HepG2 (cell line): ENCODE data around the gene TUBB2B. TPM values are rescaled to one million over a fixed set of nuclear protein-coding genes. Genes with fewer than 3 reads are reported as not detected.

ENCODE experiments used
- AKAP8 ChIP-seq: sonication (generic); formaldehyde crosslinking; IDR thresholded peaks from 2 replicates; pipeline ENCODE4 v1.5.1; 2020; ENCODE audit warnings: mild to moderate bottlenecking, missing genetic modification reagents
- CBX2 ChIP-seq, 2 experiments: fragments of 200-600 bp in 1 of 2; sonication (generic); formaldehyde crosslinking in 1 of 2; IDR thresholded peaks; 2 replicates each; pipeline versions ENCODE4 v1.7.0 to v1.8.1; 2018 to 2022; ENCODE audit warnings: low read depth in 2 of 2, low read length in 1 of 2, mild to moderate bottlenecking in 1 of 2, missing genetic modification reagents in 1 of 2
- ELF1 ChIP-seq: sonication (generic); formaldehyde crosslinking; IDR thresholded peaks from 2 replicates; pipeline ENCODE4 v1.4.0; 2020; ENCODE audit warnings: missing genetic modification reagents
- HBP1 ChIP-seq: IDR thresholded peaks from 2 replicates; pipeline ENCODE4 v1.6.1; 2016; ENCODE audit warnings: low read depth, control low read depth
- KDM5B ChIP-seq: sonication (generic); formaldehyde crosslinking; IDR thresholded peaks from 2 replicates; pipeline ENCODE4 v1.4.0; 2020; ENCODE audit warnings: missing genetic modification reagents, mild to moderate bottlenecking, borderline replicate concordance
- KLF11 ChIP-seq: IDR thresholded peaks from 2 replicates; pipeline ENCODE4 v1.6.1; 2016; ENCODE audit warnings: missing compliant biosample characterization
- NFYB ChIP-seq: sonication (generic); formaldehyde crosslinking; IDR thresholded peaks from 2 replicates; pipeline ENCODE4 v1.4.0; 2020; ENCODE audit warnings: missing genetic modification reagents
- RAD21 ChIP-seq: fragments of 450-650 bp; formaldehyde crosslinking; IDR thresholded peaks from 2 replicates; pipeline ENCODE4 v1.5.0; 2020; ENCODE audit warnings: mild to moderate bottlenecking
- TARDBP ChIP-seq: sonication (generic); formaldehyde crosslinking; IDR thresholded peaks from 2 replicates; pipeline ENCODE4 v1.8.0; 2022; ENCODE audit warnings: mild to moderate bottlenecking, missing genetic modification reagents
- TFAP4 ChIP-seq: sonication (generic); IDR thresholded peaks from 2 replicates; pipeline ENCODE4 v1.6.1; 2016; ENCODE audit warnings: low read depth, borderline replicate concordance
- YEATS2 ChIP-seq: sonication (generic); formaldehyde crosslinking; IDR thresholded peaks from 2 replicates; pipeline ENCODE4 v1.4.0; 2020; ENCODE audit warnings: missing genetic modification reagents, borderline replicate concordance
- ZFP91 ChIP-seq: sonication (generic); formaldehyde crosslinking; IDR thresholded peaks from 2 replicates; pipeline ENCODE4 v1.9.0; 2022; ENCODE audit warnings: missing genetic modification reagents, mild to moderate bottlenecking, borderline replicate concordance
- ZIK1 ChIP-seq: sonication (generic); formaldehyde crosslinking; IDR thresholded peaks from 2 replicates; pipeline ENCODE4 v1.5.0; 2020; ENCODE audit warnings: mild to moderate bottlenecking, low read depth, missing genetic modification reagents, borderline replicate concordance
- ZNF224 ChIP-seq: sonication (generic); formaldehyde crosslinking; IDR thresholded peaks from 2 replicates; pipeline ENCODE4 v1.5.0; 2020; ENCODE audit warnings: mild to moderate bottlenecking, missing genetic modification reagents
- ZNF672 ChIP-seq: sonication (generic); formaldehyde crosslinking; IDR thresholded peaks from 2 replicates; pipeline ENCODE4 v1.8.1; 2022; ENCODE audit warnings: missing genetic modification reagents
- polyA plus RNA-seq, 8 experiments: library from polyadenylated mRNA; depleted of rRNA in 3 of 8; stranded (reverse) in 7 of 8; unstranded in 1 of 8; fragments of >200 nt; fragmentation: Illumina TruSeq in 4 of 8; extraction: Trizol in 4 of 8; gene quantifications; 2 replicates each; pipeline versions ENCODE4 v1.2.1 to v1.2.3, GENCODE V29; 2011 to 2016; ENCODE audit warnings: low read depth in 4 of 8, missing spikeins in 1 of 8, mixed read lengths in 1 of 8; ENCODE audit not compliant: insufficient read depth in 1 of 8
- total RNA-seq, 5 experiments: library from RNA; depleted of rRNA; stranded (reverse); fragments of >200 nt; fragmentation: Illumina TruSeq; extraction: Trizol; gene quantifications; 2 replicates each; pipeline ENCODE4 v1.2.3, GENCODE V29; 2016; ENCODE audit warnings: low read depth in 1 of 5
- TF ChIP-seq, protein P1 (sequence below): sonication (generic); formaldehyde crosslinking; IDR thresholded peaks from 2 replicates; pipeline ENCODE4 v1.8.1; 2023; ENCODE audit warnings: mild to moderate bottlenecking, missing genetic modification reagents
- TF ChIP-seq, protein P2 (sequence below): IDR thresholded peaks from 2 replicates; pipeline ENCODE4 v1.6.1; 2016; ENCODE audit warnings: low read depth, missing genetic modification reagents, missing compliant biosample characterization

The TUBB2B gene
- total and polyA plus RNA-seq, 2 of the 13 experiments (the other 11 are each of a cell fraction or from before 2014, with no cell fraction given), result 10.3 to 23.6 TPM

GRCh38 chr6:3195695-3196497 lies 31.6 kb downstream of the TUBB2B start (continued):
- no peak for TF ChIP-seq AKAP8 (CRISPR knock-in tag)
- no peak for TF ChIP-seq ZNF672 (CRISPR knock-in tag)
- TF ChIP-seq YEATS2, result peak; percentile 86; the same call in 1 of the 2 replicates
- TF ChIP-seq, protein P1, sequence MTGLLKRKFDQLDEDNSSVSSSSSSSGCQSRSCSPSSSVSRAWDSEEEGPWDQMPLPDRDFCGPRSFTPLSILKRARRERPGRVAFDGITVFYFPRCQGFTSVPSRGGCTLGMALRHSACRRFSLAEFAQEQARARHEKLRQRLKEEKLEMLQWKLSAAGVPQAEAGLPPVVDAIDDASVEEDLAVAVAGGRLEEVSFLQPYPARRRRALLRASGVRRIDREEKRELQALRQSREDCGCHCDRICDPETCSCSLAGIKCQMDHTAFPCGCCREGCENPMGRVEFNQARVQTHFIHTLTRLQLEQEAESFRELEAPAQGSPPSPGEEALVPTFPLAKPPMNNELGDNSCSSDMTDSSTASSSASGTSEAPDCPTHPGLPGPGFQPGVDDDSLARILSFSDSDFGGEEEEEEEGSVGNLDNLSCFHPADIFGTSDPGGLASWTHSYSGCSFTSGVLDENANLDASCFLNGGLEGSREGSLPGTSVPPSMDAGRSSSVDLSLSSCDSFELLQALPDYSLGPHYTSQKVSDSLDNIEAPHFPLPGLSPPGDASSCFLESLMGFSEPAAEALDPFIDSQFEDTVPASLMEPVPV, result peak; percentile 71; the same call in 1 of the 2 replicates
- TF ChIP-seq ELF1 (CRISPR knock-in tag), result peak; percentile 77
- TF ChIP-seq KLF11 (CRISPR knock-in tag), result peak; percentile 91
- TF ChIP-seq, protein P2, sequence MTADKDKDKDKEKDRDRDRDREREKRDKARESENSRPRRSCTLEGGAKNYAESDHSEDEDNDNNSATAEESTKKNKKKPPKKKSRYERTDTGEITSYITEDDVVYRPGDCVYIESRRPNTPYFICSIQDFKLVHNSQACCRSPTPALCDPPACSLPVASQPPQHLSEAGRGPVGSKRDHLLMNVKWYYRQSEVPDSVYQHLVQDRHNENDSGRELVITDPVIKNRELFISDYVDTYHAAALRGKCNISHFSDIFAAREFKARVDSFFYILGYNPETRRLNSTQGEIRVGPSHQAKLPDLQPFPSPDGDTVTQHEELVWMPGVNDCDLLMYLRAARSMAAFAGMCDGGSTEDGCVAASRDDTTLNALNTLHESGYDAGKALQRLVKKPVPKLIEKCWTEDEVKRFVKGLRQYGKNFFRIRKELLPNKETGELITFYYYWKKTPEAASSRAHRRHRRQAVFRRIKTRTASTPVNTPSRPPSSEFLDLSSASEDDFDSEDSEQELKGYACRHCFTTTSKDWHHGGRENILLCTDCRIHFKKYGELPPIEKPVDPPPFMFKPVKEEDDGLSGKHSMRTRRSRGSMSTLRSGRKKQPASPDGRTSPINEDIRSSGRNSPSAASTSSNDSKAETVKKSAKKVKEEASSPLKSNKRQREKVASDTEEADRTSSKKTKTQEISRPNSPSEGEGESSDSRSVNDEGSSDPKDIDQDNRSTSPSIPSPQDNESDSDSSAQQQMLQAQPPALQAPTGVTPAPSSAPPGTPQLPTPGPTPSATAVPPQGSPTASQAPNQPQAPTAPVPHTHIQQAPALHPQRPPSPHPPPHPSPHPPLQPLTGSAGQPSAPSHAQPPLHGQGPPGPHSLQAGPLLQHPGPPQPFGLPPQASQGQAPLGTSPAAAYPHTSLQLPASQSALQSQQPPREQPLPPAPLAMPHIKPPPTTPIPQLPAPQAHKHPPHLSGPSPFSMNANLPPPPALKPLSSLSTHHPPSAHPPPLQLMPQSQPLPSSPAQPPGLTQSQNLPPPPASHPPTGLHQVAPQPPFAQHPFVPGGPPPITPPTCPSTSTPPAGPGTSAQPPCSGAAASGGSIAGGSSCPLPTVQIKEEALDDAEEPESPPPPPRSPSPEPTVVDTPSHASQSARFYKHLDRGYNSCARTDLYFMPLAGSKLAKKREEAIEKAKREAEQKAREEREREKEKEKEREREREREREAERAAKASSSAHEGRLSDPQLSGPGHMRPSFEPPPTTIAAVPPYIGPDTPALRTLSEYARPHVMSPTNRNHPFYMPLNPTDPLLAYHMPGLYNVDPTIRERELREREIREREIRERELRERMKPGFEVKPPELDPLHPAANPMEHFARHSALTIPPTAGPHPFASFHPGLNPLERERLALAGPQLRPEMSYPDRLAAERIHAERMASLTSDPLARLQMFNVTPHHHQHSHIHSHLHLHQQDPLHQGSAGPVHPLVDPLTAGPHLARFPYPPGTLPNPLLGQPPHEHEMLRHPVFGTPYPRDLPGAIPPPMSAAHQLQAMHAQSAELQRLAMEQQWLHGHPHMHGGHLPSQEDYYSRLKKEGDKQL (CRISPR knock-in tag), result no peak
- TF ChIP-seq ZNF224 (CRISPR knock-in tag), result no peak; the same call in 1 of the 2 replicates
- TF ChIP-seq TFAP4, result peak; percentile 35; the same call in 1 of the 2 replicates
- TF ChIP-seq CBX2 (IDR thresholded peaks at IDR 0.05; ENCODE audit: low read depth, low read length), result no peak
- TF ChIP-seq CBX2 (CRISPR knock-in tag; IDR thresholded peaks at IDR 0.05; ENCODE audit: low read depth), result no peak
- TF ChIP-seq NFYB (CRISPR knock-in tag), result peak; percentile 47; the same call in 1 of the 2 replicates
- peak; percentile 83 for TF ChIP-seq KDM5B
- TF ChIP-seq HBP1 (CRISPR knock-in tag), result peak; percentile 53; the same call in 1 of the 2 replicates
- TF ChIP-seq RAD21 (CRISPR knock-in tag), result peak; percentile 67
- TF ChIP-seq ZFP91 (CRISPR knock-in tag), result peak; percentile 85
- peak; percentile 67 for TF ChIP-seq TARDBP (CRISPR knock-in tag)
- peak; percentile 44; the same call in 1 of the 2 replicates for TF ChIP-seq ZIK1 (CRISPR knock-in tag)
